ENCODE data around the gene CHD5. TPM values are rescaled to one million over a fixed set of nuclear protein-coding genes. Genes with fewer than 3 reads are reported as not detected.

CHD5 gene
- total and polyA plus RNA-seq, 2 of the 13 experiments (the other 11 are each of a cell fraction or from before 2014, with no cell fraction given) = 0.02 to 0.21 TPM

- TF ChIP-seq ASH2L (IDR thresholded peaks at IDR 0.05; ENCODE audit: insufficient read length, low read depth, low read length) = peak; percentile 95
- peak; percentile 95 for TF ChIP-seq SP5 (CRISPR knock-in tag; IDR thresholded peaks at IDR 0.05; ENCODE audit: borderline replicate concordance, low read depth)
- TF ChIP-seq NFE2 (CRISPR knock-in tag; IDR thresholded peaks at IDR 0.05) = no peak
- no peak for TF ChIP-seq RAD21 (CRISPR knock-in tag; IDR thresholded peaks at IDR 0.05)
- TF ChIP-seq, protein P1, sequence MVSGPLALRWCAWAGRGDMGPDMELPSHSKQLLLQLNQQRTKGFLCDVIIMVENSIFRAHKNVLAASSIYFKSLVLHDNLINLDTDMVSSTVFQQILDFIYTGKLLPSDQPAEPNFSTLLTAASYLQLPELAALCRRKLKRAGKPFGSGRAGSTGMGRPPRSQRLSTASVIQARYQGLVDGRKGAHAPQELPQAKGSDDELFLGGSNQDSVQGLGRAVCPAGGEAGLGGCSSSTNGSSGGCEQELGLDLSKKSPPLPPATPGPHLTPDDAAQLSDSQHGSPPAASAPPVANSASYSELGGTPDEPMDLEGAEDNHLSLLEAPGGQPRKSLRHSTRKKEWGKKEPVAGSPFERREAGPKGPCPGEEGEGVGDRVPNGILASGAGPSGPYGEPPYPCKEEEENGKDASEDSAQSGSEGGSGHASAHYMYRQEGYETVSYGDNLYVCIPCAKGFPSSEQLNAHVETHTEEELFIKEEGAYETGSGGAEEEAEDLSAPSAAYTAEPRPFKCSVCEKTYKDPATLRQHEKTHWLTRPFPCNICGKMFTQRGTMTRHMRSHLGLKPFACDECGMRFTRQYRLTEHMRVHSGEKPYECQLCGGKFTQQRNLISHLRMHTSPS (CRISPR knock-in tag; IDR thresholded peaks at IDR 0.05; ENCODE audit: low read depth) = peak; percentile 31; the same call in 1 of the 2 replicates
- TF ChIP-seq, protein P2, sequence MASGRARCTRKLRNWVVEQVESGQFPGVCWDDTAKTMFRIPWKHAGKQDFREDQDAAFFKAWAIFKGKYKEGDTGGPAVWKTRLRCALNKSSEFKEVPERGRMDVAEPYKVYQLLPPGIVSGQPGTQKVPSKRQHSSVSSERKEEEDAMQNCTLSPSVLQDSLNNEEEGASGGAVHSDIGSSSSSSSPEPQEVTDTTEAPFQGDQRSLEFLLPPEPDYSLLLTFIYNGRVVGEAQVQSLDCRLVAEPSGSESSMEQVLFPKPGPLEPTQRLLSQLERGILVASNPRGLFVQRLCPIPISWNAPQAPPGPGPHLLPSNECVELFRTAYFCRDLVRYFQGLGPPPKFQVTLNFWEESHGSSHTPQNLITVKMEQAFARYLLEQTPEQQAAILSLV (CRISPR knock-in tag; IDR thresholded peaks at IDR 0.05; ENCODE audit: borderline replicate concordance) = peak; percentile 74; the same call in 1 of the 2 replicates
- no peak for TF ChIP-seq SUZ12 (IDR thresholded peaks at IDR 0.05; ENCODE audit: low read depth, low read length)
- peak; percentile 26; the same call in 1 of the 2 replicates for TF ChIP-seq NFYC (CRISPR knock-in tag; IDR thresholded peaks at IDR 0.05)
- TF ChIP-seq CSRNP2 (CRISPR knock-in tag; conservative IDR thresholded peaks at IDR 0.05; ENCODE audit: low read depth) = no peak
- TF ChIP-seq ZNF691 (CRISPR knock-in tag; IDR thresholded peaks at IDR 0.05; ENCODE audit: borderline replicate concordance, low read depth) = 0 out of 2 replicates have a peak, but pooled peaks have one; percentile 70
- TF ChIP-seq POLR2AphosphoS5 (IDR thresholded peaks at IDR 0.05; ENCODE audit: low read depth, low read length) = peak; percentile 89
- TF ChIP-seq, protein P3, sequence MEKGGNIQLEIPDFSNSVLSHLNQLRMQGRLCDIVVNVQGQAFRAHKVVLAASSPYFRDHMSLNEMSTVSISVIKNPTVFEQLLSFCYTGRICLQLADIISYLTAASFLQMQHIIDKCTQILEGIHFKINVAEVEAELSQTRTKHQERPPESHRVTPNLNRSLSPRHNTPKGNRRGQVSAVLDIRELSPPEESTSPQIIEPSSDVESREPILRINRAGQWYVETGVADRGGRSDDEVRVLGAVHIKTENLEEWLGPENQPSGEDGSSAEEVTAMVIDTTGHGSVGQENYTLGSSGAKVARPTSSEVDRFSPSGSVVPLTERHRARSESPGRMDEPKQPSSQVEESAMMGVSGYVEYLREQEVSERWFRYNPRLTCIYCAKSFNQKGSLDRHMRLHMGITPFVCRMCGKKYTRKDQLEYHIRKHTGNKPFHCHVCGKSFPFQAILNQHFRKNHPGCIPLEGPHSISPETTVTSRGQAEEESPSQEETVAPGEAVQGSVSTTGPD (CRISPR knock-in tag; IDR thresholded peaks at IDR 0.05) = no peak
- TF ChIP-seq DMAP1 (CRISPR knock-in tag; IDR thresholded peaks at IDR 0.05) = peak; percentile 99
- peak; percentile 76; the same call in 1 of the 2 replicates for TF ChIP-seq ISL2 (CRISPR knock-in tag; IDR thresholded peaks at IDR 0.05)
- TF ChIP-seq, protein P4, sequence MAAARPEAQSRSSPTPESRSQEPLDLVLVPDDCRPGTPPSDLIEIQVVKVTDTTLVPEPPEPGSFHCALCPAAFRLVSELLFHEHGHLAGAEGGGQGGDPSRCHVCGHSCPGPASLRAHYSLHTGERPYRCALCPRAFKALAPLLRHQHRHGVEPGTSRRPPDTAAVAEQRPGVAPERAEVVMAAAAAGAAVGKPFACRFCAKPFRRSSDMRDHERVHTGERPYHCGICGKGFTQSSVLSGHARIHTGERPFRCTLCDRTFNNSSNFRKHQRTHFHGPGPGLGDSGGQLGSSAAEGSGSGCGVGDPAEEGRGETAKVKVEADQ (CRISPR knock-in tag; IDR thresholded peaks at IDR 0.05; ENCODE audit: borderline replicate concordance) = 0 out of 2 replicates have a peak, but pooled peaks have one; percentile 37
- TF ChIP-seq NR2F2 (IDR thresholded peaks at IDR 0.05; ENCODE audit: borderline replicate concordance, low read depth) = no peak; the same call in 1 of the 2 replicates
- no peak for TF ChIP-seq ZNF597 (CRISPR knock-in tag; IDR thresholded peaks at IDR 0.05)
- no peak for TF ChIP-seq HMG20A (CRISPR knock-in tag; IDR thresholded peaks at IDR 0.05; ENCODE audit: borderline replicate concordance)
- peak; percentile 75 for TF ChIP-seq HES4 (CRISPR knock-in tag; IDR thresholded peaks at IDR 0.05; ENCODE audit: borderline replicate concordance)
These were observed 19.4 kb upstream of the CHD5 start, which contains the start of gene RPL22 (continued) for GRCh38 chr1:6199298-6200187.

Measured in HepG2 (cell line).